GM18508 (cell line): ENCODE measurements around the gene RDX.
"Not testable (repeated sequence)": the region's sequence is repeated elsewhere in the genome, so short reads cannot be mapped to it uniquely, and the experiment has no call there.

Source experiments
- ATAC-seq: cut with Tn5 transposase; IDR thresholded peaks from one replicate; pipeline ENCODE4 v1.9.1; 2021; ENCODE audit warnings: moderate number of reproducible peaks; ENCODE audit not compliant: insufficient read depth, unreplicated experiment

RDX gene

GRCh38 chr11:110306019-110306388 lies 9.6 kb upstream of the RDX start:
- not testable (repeated sequence) for ATAC-seq

- no peak for ATAC-seq
Measured at GRCh38 chr11:110305169-110306018, 9.0 kb upstream of the RDX start.

- ATAC-seq = no peak
Measured at GRCh38 chr11:110303414-110303826, 7.0 kb upstream of the RDX start.

- ATAC-seq = no peak
Measured at GRCh38 chr11:110301577-110301976, 5.2 kb upstream of the RDX start.

- ATAC-seq = no peak
Measured at GRCh38 chr11:110301032-110301431, 4.6 kb upstream of the RDX start.

- no peak for ATAC-seq
Measured at GRCh38 chr11:110299006-110299785, 2.8 kb upstream of the RDX start.

- no peak for ATAC-seq
Measured at GRCh38 chr11:110298301-110298765, 1.9 kb upstream of the RDX start.

GRCh38 chr11:110297726-110298300 lies 1.4 kb upstream of the RDX start:
- no peak for ATAC-seq

GRCh38 chr11:110297076-110297725 lies 787 bp upstream of the RDX start:
- no peak for ATAC-seq

- peak; percentile 40 for ATAC-seq
Measured at GRCh38 chr11:110295531-110296225, 736 bp downstream of the RDX start.

- ATAC-seq = no peak
Measured at GRCh38 chr11:110295086-110295485, 1.3 kb downstream of the RDX start.

GRCh38 chr11:110294509-110294908 lies 1.9 kb downstream of the RDX start:
- no peak for ATAC-seq

- ATAC-seq = no peak
Measured at GRCh38 chr11:110293389-110293788, 3.0 kb downstream of the RDX start.

GRCh38 chr11:110292146-110292545 lies 4.3 kb downstream of the RDX start:
- not testable (repeated sequence) for ATAC-seq

- ATAC-seq = no peak
Measured at GRCh38 chr11:110290591-110291334, 5.7 kb downstream of the RDX start.

GRCh38 chr11:110289472-110289871 lies 6.9 kb downstream of the RDX start:
- ATAC-seq = no peak

- ATAC-seq = no peak
Measured at GRCh38 chr11:110287537-110287936, 8.9 kb downstream of the RDX start.

GRCh38 chr11:110286298-110287040 lies 9.9 kb downstream of the RDX start:
- no peak for ATAC-seq

GRCh38 chr11:110283862-110284261 lies 12.6 kb downstream of the RDX start:
- ATAC-seq = no peak
